ENCODE results near the gene DGCR6L. TPM values are rescaled to one million over a fixed set of nuclear protein-coding genes. Genes with fewer than 3 reads are reported as not detected.
"Not testable (repeated sequence)": the region's sequence is repeated elsewhere in the genome, so short reads cannot be mapped to it uniquely, and the experiment has no call there.

DGCR6L gene
- total RNA-seq, 1 experiment from 2014 or later = 38.6 TPM

GRCh38 chr22:20317402-20318042 lies 2.3 kb downstream of the DGCR6L start:
- H2AK5ac ChIP-seq (ENCODE audit: insufficient read length, low read length); H3K9ac ChIP-seq (ENCODE audit: extremely low read depth, insufficient read length, low read length); H4K8ac ChIP-seq (replicated peaks; ENCODE audit: insufficient read length, low read depth, low read length); H2BK5ac ChIP-seq (ENCODE audit: insufficient read length, low read length); H2BK20ac ChIP-seq (ENCODE audit: low read depth, low read length, poor library complexity, severe bottlenecking); H3K4me1 ChIP-seq (ENCODE audit: insufficient read depth, low read length); H2BK120ac ChIP-seq (ENCODE audit: low read depth, low read length, poor library complexity, severe bottlenecking); H4K91ac ChIP-seq (ENCODE audit: insufficient read length, low read depth, low read length); H3K18ac ChIP-seq (ENCODE audit: insufficient read length, low read depth, low read length); H4K5ac ChIP-seq (ENCODE audit: insufficient read length, low read depth, low read length); H3T11ph ChIP-seq (ENCODE audit: low read length); H3K9me3 ChIP-seq (ENCODE audit: control insufficient read depth, low read depth, low read length); H2BK12ac ChIP-seq (ENCODE audit: insufficient read length, low read depth, low read length); H3K14ac ChIP-seq (ENCODE audit: insufficient read depth, low read length); H3K56ac ChIP-seq (ENCODE audit: insufficient read length, low read depth, low read length); H2AFZ ChIP-seq (ENCODE audit: low read length); H3K4me2 ChIP-seq (ENCODE audit: insufficient read depth, insufficient read length, low read length); H3K27me3 Mint-ChIP-seq (ENCODE audit: low read depth); H3K79me1 ChIP-seq (ENCODE audit: insufficient read depth, low read depth, low read length, poor library complexity, severe bottlenecking); H3K23ac ChIP-seq (ENCODE audit: insufficient read length, low read depth, low read length); H3K9me3 Mint-ChIP-seq; H3K79me2 ChIP-seq (ENCODE audit: insufficient read depth, low read length); H2BK15ac ChIP-seq (ENCODE audit: low read depth, low read length); H3K36me3 Mint-ChIP-seq (ENCODE audit: insufficient read depth in 1 of 3, low read depth in 3 of 3); H3K27ac ChIP-seq (ENCODE audit: insufficient read length, low read depth, low read length); H3K23me2 ChIP-seq (ENCODE audit: insufficient read length, low read depth, low read length, poor library complexity, severe bottlenecking); H4K20me1 ChIP-seq (ENCODE audit: control insufficient read depth, insufficient read depth, insufficient read length); H3K4ac ChIP-seq (ENCODE audit: low read depth, low read length); H3K27me3 ChIP-seq (ENCODE audit: insufficient read depth, low read length): not testable (repeated sequence)
- TF ChIP-seq CTCF (conservative IDR thresholded peaks at IDR 0.05) = peak; percentile 76
- H3K4me1 Mint-ChIP-seq = peaks cover 21 to 23% of the 10 kb centered on the region in 2 experiments
- H3K27ac Mint-ChIP-seq = peak overlapping the region in 1 of 3 experiments; percentile 27; a peak in 1 of 7 replicates
- DNase-seq = peak; percentile 24
- peak overlapping the region; percentile 30; a peak in 4 of 5 replicates for H3K4me3 Mint-ChIP-seq
- no CpG with 5 or more reads among the region's 8 CpGs for WGBS (ENCODE audit: extremely low coverage, insufficient read length, low lambda C conversion rate)

All from H9 (cell line).